ENCODE results near the gene MAGI1.

Gene MAGI1

GRCh38 chr3:65706776-65707568 lies 331.7 kb downstream of the MAGI1 start:
- no peak for DNase-seq (ENCODE audit: low read depth)

DNA sequence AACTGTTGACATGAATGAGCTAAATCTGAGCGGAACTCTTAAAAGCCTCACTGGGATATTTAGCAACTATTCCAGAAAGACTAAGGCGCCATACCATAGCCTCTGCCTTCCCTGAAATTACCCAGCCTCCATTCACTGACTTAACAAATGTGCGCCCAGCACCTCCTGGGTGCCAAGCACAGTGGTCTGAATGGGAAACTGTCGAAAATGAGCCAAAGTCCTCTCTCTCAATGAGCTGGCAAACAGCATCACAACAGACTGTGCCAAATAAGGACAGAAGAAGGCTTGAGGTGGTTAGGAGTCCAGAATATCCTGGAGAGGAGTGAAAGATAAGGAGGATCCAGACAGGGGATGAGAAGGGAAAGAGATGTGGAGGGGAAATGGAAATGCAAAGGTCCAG lies 332.4 kb downstream of the MAGI1 start:
- DNase-seq (ENCODE audit: low read depth): no peak

DNA sequence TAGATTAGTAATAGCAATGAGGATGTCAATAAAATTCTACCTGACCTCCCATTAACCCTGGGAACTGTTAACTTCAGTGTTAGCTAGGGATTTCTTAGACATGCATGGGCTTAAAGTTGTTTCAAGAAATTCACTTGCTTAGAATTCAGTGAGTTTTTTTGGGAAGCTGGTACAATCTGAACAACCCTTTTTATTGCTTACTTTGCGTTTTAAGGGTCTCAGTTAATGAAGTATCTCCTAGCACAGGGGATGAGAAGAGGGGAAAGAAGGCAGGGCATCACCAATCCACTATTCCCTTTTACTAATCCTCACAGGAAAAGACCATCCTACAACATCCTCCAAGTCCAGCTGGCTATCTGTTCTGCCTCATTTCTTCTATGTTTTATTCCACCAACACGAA lies 334.9 kb downstream of the MAGI1 start:
- no peak for DNase-seq (ENCODE audit: low read depth)

GRCh38 chr3:65703026-65703425 lies 335.7 kb downstream of the MAGI1 start:
- DNase-seq (ENCODE audit: low read depth): no peak

GRCh38 chr3:65702202-65702601 lies 336.5 kb downstream of the MAGI1 start:
- no peak for DNase-seq (ENCODE audit: low read depth)

DNA sequence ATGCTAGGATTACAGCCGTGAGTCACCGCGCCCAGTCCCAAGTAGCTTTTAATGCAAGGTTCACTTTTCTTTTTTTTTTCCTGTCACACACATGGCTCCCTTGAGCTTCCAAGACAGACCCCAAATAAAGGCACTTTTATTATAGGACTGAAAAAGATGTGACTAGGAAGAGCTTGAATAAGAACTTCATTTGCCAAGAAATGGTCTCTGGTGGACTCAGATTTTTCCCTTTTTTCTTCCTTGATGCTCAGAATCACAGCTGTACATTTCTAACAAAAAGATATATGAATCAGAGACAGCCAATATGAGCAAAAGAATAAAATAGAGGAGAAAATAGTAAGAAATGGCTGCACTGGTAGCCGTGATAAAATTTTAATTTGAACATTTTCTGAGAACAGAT lies 337.2 kb downstream of the MAGI1 start:
- DNase-seq (ENCODE audit: low read depth): no peak

DNA sequence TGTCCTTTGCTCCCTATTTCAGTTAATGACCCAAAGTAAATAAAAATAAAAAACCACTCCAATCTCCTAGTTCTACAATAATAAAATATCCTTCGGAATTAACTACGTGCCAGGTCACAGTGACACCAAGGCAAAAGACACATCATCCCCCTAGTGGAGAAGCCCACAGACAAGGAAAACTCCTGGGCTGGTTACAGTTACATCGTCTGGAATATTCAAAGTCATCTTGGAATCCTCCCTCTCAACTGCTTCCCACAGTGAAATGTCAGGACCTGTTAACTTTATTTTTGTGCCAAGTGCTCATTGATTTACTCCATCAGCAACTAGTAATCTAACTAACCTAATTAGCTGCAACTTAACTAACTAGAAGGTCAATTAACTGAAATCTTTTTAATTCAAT lies 349.3 kb downstream of the MAGI1 start:
- DNase-seq (ENCODE audit: low read depth): no peak

DNA sequence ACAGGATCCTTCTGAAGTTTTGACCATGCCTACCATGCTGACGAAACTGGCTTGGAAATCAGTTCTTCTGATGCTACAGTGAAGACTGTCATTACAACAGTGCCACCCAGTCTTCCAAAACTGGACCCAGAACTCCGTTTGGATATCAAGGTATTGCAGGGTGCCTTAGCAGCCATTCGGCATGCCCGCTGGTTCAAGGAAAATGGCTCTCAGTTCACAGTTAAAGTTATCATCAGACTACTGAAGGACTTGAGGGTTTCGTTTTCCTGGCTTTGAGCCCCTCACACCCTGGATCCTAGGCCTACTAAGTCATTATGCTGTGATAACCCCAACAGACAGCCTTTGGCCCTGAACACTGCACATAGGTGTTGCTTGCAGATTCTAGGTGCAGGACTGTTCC lies 351.0 kb downstream of the MAGI1 start:
- no peak for DNase-seq (ENCODE audit: low read depth)

- no peak for DNase-seq (ENCODE audit: low read depth)
Observed at GRCh38 chr3:65685621-65686235, 353.0 kb downstream of the MAGI1 start.

DNA sequence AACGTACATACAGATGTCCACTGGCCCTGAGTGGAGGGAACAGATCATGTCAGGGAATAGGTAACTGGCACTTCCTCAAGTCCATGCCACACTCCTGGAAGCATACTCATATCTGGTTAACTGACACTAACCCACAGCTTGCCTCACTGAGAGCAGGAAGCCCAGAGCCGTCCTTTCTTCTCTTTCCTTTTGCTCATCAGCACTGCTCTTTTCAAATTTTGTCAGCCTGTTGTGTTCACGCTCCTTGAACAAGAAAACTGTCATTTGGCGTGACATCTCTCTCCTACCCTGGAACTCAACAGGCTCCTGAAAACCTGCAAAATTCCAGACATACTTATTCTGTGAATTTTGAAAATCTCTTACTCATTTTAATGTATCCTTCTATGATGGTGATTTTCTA lies 360.2 kb downstream of the MAGI1 start:
- no peak for DNase-seq (ENCODE audit: low read depth)

DNA sequence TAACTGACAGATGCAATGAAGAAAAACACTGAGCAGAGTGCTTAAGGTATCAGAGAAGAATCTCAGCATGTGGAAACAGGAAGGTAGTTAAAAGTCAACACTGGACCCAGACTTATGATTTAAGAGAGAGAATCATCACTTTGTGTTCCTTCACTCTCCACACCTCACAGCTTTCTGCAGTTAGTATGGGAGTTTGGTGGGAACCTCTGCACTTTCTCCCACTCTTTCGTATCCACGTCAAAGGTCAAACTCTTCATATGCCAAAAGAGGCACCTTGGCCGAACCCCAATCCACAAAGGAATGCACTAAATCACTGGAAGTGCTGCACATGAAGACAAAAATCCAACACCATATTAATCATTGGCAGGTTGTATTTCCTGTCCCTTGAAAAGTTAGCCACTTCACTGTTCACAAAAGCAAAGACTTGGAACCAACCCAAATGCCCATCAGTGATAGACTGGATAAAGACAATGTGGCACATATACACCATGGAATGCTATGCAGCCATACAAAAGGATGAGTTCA lies 361.2 kb downstream of the MAGI1 start:
- DNase-seq (ENCODE audit: low read depth): no peak

DNA sequence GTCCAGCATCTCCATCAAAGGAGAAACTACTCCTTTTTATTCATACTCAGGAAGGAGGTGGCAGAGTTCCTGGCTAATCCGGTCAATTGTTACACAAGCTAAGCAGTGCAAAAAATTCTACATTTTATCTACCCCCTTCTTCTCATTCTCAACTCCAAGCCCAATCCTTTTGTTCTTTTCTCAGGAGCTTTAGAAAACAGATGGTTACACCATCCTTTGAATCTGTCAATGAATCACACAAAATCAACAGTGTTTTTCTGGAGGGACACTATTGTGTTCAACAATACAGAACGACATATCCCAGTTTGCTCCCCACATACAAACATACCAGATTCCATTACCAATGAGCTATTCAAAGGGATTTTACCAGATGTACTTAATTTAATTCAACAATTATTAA lies 362.1 kb downstream of the MAGI1 start:
- no peak for DNase-seq (ENCODE audit: low read depth)

DNA sequence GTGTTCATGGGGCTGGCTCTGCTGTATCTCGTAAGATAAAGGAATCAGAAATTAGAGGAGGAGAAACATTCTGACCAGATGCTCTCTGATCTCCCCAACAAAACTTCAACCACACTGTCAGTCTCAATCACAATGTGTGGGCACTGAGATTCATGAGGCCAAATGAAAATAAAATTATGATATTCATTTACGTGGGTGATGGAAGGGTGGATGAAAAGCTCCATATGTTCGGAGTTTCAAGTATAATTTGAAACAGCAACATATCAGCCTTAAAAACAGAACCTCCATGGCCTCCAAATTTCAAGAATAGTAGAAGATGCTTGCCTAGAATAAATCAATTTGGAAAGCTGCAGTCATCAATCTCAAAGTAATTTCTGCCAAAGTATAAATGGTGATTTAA lies 363.7 kb downstream of the MAGI1 start:
- no peak for DNase-seq (ENCODE audit: low read depth)

GRCh38 chr3:65674226-65674625 lies 364.5 kb downstream of the MAGI1 start:
- DNase-seq (ENCODE audit: low read depth): no peak

DNA sequence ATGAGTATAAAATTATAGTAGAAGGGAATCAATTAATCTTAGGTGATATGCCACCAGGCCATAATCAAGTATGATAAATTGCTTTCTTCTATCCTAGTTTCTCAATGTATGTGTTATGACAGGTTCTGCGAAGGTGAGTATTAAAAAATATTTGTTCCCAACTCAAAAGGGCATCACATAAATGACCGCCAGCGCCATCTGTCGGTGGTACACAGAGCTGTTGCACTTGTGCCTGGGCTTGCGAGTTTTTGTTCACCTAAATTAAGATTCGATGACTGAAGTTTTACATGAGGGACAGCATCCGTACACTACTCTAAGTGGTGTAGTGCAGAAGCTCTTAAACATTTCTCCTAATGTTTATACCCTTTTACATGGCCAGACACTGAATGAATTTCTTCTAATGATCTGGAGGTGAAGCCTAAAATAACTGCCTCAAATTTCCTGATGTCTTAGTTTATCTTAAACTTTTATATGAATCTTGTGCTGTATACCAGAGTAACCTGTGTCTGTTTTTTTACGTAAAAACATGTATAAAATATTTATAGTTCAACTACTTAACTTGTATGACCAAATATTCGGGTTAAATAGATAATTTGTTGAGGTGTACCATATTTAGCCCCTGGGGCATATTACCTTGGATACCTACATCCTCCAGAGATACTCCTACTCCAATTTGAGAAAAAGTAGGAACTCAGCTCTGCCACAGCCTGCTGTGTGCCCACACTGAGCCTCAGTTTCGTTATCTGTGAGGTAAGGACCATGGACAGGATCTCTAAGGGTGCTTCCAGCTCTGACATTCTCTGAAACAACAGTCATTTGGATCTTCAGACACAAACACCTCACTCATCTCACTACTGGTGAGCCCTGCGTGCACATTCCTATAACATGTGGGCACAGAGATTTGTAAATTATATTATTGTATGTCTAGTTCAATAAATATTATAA lies 365.6 kb downstream of the MAGI1 start:
- no peak for DNase-seq (ENCODE audit: low read depth)

- DNase-seq (ENCODE audit: low read depth): no peak
Observed at GRCh38 chr3:65672061-65672460, 366.7 kb downstream of the MAGI1 start.

DNA sequence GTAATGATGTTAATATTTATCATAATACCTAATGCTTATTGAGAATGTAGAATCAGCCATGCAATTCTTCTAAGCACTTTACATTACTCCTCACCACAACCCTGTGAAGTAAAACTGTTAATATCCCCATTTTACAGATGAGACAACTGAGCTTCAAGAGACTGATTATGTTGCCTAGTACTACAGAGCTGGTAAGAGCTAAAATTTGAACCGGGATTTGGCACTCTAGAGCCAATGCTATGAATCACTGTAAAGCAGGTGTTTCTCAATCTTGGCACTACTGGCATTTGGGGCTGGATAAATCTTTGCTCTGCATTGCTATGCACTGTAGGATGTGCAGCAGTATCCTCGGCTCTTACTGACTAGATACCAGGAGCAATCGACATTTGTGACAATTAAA lies 367.7 kb downstream of the MAGI1 start:
- DNase-seq (ENCODE audit: low read depth): no peak

GRCh38 chr3:65669163-65669875 lies 369.4 kb downstream of the MAGI1 start:
- DNase-seq (ENCODE audit: low read depth): no peak

- DNase-seq (ENCODE audit: low read depth): no peak
Observed at GRCh38 chr3:65667963-65668362, 370.8 kb downstream of the MAGI1 start.

- DNase-seq (ENCODE audit: low read depth): no peak
Observed at GRCh38 chr3:65666448-65667091, 372.1 kb downstream of the MAGI1 start.

GRCh38 chr3:65665915-65666314 lies 372.8 kb downstream of the MAGI1 start:
- DNase-seq (ENCODE audit: low read depth): no peak

All from stimulated activated CD8-positive, alpha-beta memory T cell treated with anti-CD3 and anti-CD28 coated beads, Interleukin-15, amount 100 ng/mL, for 24 hours (primary cell).